RWPE1 (cell line): Measurements from ENCODE around the gene TTLL8.
A peak's percentile ranks its signal among the peaks of the same experiment; 100 is the strongest.

ENCODE experiments used
- CTCF ChIA-PET: fragments of 350-600 bp; sonication (Branson Sonifier 250); formaldehyde crosslinking; extraction: SDS; loops from one replicate; lab custom pipeline; 2021; lab: Yijun Ruan, JAX
- POLR2A ChIA-PET: fragments of 400-600 bp; formaldehyde crosslinking; extraction: SDS; loops from one replicate; lab custom pipeline; 2020; ENCODE audit warnings: antibody characterized with exemption; ENCODE audit not compliant: low non-redundant PET; lab: Yijun Ruan, JAX
- DNase-seq: peaks from one replicate; pipeline ENCODE4 v3.0.0; 2012; ENCODE audit warnings: low spot score
- H3K27ac ChIP-seq: fragments of 450-650 bp; 2 replicates; pipeline ENCODE4 v1.5.1; 2017
- TF ChIP-seq, protein P1 (sequence below): fragments of 450-650 bp; conservative IDR thresholded peaks from 2 replicates; pipeline ENCODE4 v1.5.1; 2017; ENCODE audit warnings: low read depth, mild to moderate bottlenecking

TTLL8 gene

GRCh38 chr22:50084080-50084477 is 26.0 kb upstream of the TTLL8 start:
- ChIA-PET POLR2A (no interaction called here), CTCF (interaction anchor here (0.6 kb wide), 1 partner anchor 352 kb away, joined by 3 read pairs; no protein-coding TSS in a partner anchor)
- DNase-seq: no peak
- TF ChIP-seq, protein P1, sequence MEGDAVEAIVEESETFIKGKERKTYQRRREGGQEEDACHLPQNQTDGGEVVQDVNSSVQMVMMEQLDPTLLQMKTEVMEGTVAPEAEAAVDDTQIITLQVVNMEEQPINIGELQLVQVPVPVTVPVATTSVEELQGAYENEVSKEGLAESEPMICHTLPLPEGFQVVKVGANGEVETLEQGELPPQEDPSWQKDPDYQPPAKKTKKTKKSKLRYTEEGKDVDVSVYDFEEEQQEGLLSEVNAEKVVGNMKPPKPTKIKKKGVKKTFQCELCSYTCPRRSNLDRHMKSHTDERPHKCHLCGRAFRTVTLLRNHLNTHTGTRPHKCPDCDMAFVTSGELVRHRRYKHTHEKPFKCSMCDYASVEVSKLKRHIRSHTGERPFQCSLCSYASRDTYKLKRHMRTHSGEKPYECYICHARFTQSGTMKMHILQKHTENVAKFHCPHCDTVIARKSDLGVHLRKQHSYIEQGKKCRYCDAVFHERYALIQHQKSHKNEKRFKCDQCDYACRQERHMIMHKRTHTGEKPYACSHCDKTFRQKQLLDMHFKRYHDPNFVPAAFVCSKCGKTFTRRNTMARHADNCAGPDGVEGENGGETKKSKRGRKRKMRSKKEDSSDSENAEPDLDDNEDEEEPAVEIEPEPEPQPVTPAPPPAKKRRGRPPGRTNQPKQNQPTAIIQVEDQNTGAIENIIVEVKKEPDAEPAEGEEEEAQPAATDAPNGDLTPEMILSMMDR: no peak
- peak overlapping the region; percentile 74 for H3K27ac ChIP-seq

DNA sequence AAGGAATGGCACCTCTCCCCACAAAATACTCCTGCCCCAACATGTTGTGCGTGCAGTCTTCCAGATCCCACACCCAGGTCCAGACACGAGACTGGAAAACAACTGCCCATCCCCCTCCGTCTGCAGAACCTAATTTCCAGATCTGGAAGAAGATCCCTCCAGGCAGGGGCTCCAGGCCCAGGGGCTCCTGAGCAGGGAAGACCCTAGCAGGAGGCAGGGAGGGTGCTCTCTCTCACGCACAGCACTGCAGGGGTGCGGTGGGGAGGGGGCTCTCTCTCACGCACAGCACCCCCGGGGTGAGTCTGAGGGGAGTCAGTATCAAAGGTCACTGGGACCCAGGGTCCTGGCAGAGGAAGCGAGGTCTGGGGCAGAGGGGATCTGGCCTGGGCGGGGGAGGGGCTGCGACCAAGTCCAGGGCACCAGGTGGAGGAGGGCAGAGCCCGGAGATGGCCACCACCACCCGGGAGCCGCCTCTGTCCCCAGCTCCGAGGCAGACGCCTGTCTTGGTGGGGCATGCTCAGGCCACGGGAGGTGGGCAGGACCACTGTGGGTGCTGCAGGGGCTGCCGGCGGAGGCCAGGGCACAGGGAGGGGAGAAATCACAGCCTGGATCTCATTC is 25.5 kb upstream of the TTLL8 start:
- TF ChIP-seq, protein P1: no peak
- no peak for DNase-seq
- ChIA-PET CTCF (no interaction called here), POLR2A (no interaction called here)
- peak overlapping the region; percentile 74 for H3K27ac ChIP-seq

DNA sequence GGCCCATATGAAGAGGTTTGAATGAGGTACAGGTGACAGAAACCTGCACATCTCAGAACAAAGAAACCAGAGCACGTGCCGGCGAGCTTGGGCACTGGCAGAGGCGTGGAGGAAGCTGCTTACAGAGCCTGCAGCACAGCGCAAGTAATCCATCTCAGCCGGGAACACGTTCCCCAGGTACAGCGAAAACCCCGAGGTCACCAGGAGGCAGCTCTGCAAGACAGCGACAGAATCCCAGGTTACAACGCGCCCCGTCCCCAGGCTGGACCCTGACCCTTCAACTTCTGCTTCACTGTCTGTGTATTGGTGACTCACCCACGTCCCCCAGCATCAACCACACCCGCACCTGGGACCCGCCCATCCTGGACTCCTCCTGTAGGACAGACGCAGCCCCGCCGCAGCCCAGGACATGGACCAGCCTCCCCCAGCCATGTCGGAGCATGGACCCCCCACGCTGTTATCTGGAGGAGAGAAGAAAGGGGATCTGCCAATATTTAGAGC is 24.9 kb upstream of the TTLL8 start:
- peak overlapping the region; percentile 74 for H3K27ac ChIP-seq
- ChIA-PET POLR2A (no interaction called here), CTCF (no interaction called here)
- TF ChIP-seq, protein P1: no peak
- peak; percentile 42 for DNase-seq

GRCh38 chr22:50082197-50082715 is 24.2 kb upstream of the TTLL8 start:
- peak overlapping the region; percentile 74 for H3K27ac ChIP-seq
- POLR2A ChIA-PET: no interaction called here
- TF ChIP-seq, protein P1: no peak
- CTCF ChIA-PET: no interaction called here
- no peak for DNase-seq

- CTCF ChIA-PET: no interaction called here
- peak overlapping the region; percentile 74; the same call in 1 of the 2 replicates for H3K27ac ChIP-seq
- TF ChIP-seq, protein P1: no peak
- DNase-seq: no peak
- POLR2A ChIA-PET: no interaction called here
These were observed 23.5 kb upstream of the TTLL8 start for GRCh38 chr22:50081426-50082196.

DNA sequence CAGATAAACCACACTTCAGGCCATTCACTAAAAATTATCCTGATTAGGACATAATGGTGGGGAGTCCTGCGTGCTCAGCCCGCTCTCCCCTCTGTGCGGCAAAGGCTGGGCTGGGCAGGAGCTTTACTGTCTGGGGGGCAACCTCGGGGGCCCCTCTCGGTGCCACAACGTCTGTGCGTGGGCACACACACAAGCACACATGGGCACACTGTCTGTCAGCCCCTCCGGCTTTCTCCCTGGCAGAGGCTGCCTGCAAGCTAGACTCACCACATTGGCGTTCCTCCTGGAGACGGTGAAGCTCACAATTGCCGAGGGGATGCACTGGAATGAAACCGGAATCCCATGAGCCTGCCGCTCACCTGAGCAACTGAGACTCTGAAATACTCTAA is 22.0 kb upstream of the TTLL8 start:
- ChIA-PET CTCF (no interaction called here), POLR2A (no interaction called here)
- TF ChIP-seq, protein P1: no peak
- no peak for DNase-seq
- 0 out of 2 replicates have a peak overlapping the region, but pooled peaks have one; percentile 8 for H3K27ac ChIP-seq
